ENCODE results near the gene SLC22A31.

GRCh38 chr16:89187770-89188392, 12.5 kb downstream of the SLC22A31 start:
- no peak for TF ChIP-seq CTCF (IDR thresholded peaks at IDR 0.05)
- no peak for TF ChIP-seq RAD21 (IDR thresholded peaks at IDR 0.05; ENCODE audit: low read length)
- no peak for TF ChIP-seq ELF1 (IDR thresholded peaks at IDR 0.05)
- no peak for TF ChIP-seq POLR2AphosphoS5 (IDR thresholded peaks at IDR 0.05; ENCODE audit: low read depth, low read length)
- no peak for TF ChIP-seq PBX3 (IDR thresholded peaks at IDR 0.05)
- TF ChIP-seq MAX (IDR thresholded peaks at IDR 0.05; ENCODE audit: low read depth): no peak
- no peak for TF ChIP-seq USF1 (IDR thresholded peaks at IDR 0.05; ENCODE audit: borderline replicate concordance, low read depth)
- TF ChIP-seq REST (IDR thresholded peaks at IDR 0.05; ENCODE audit: low read depth, low read length): no peak
- no peak for TF ChIP-seq TCF12 (IDR thresholded peaks at IDR 0.05)

Data from SK-N-SH (cell line).